ENCODE data around the gene RANGAP1. TPM values are rescaled to one million over a fixed set of nuclear protein-coding genes. Genes with fewer than 3 reads are reported as not detected.
A peak's percentile ranks its signal among the peaks of the same experiment; 100 is the strongest.
"Not testable (repeated sequence)": the region's sequence is repeated elsewhere in the genome, so short reads cannot be mapped to it uniquely, and the experiment has no call there.

The RANGAP1 gene
- total RNA-seq, 3 donors from 2014 or later = 26.9 to 48.9 (median 35.3) TPM

GRCh38 chr22:41300661-41301060 lies 14.7 kb upstream of the RANGAP1 start:
- no peaks in the 10 kb centered on the region for H3K36me3 ChIP-seq (ENCODE audit: low read depth)
- DNase-seq (no peak), ATAC-seq (peak; percentile 2)
- TF ChIP-seq CTCF (IDR thresholded peaks at IDR 0.05) = no peak
- intact Hi-C loops (cut with DNase I, micrococcal nuclease) = no loop called here
- no peaks in the 10 kb centered on the region for H3K9me3 ChIP-seq
- peaks cover 3% of the 10 kb centered on the region for H3K4me1 ChIP-seq (ENCODE audit: low read depth)
- no peak overlapping the region for H3K4me3 ChIP-seq

- Histone ChIP-seq H3K4me3 (no peak overlapping the region), H3K36me3 (ENCODE audit: low read depth) (no peaks in the 10 kb centered on the region), H3K9me3 (no peaks in the 10 kb centered on the region), H3K4me1 (ENCODE audit: low read depth) (no peaks in the 10 kb centered on the region)
- ATAC-seq = no peak
- intact Hi-C loops (cut with DNase I, micrococcal nuclease) = no loop called here
- no peak for TF ChIP-seq CTCF (IDR thresholded peaks at IDR 0.05)
- DNase-seq = no peak
These were observed 11.1 kb upstream of the RANGAP1 start for GRCh38 chr22:41296826-41297667.

GRCh38 chr22:41294816-41295215 lies 8.8 kb upstream of the RANGAP1 start:
- ATAC-seq; H3K4me3 ChIP-seq; H3K4me1 ChIP-seq (ENCODE audit: low read depth); H3K9me3 ChIP-seq; H3K36me3 ChIP-seq (ENCODE audit: low read depth); DNase-seq; intact Hi-C loops (cut with DNase I, micrococcal nuclease): not testable (repeated sequence)

GRCh38 chr22:41290262-41291221 lies 4.6 kb upstream of the RANGAP1 start:
- H3K9me3 ChIP-seq = no peaks in the 10 kb centered on the region
- no peak for TF ChIP-seq CTCF (IDR thresholded peaks at IDR 0.05)
- DNase-seq = no peak
- peaks cover 5% of the 10 kb centered on the region for H3K36me3 ChIP-seq (ENCODE audit: low read depth)
- no peak overlapping the region for H3K4me3 ChIP-seq
- H3K4me1 ChIP-seq (ENCODE audit: low read depth) = peaks cover 5% of the 10 kb centered on the region
- intact Hi-C loops (cut with DNase I, micrococcal nuclease) = no loop called here
- no peak for ATAC-seq

- DNase-seq (no peak), ATAC-seq (no peak)
- peaks cover 11% of the 10 kb centered on the region for H3K4me1 ChIP-seq (ENCODE audit: low read depth)
- no peak overlapping the region for H3K4me3 ChIP-seq
- no peak for TF ChIP-seq CTCF (IDR thresholded peaks at IDR 0.05)
- intact Hi-C loops (cut with DNase I, micrococcal nuclease) = no loop called here
- no peaks in the 10 kb centered on the region for H3K9me3 ChIP-seq
- peaks cover 5% of the 10 kb centered on the region for H3K36me3 ChIP-seq (ENCODE audit: low read depth)
These were observed 3.7 kb upstream of the RANGAP1 start for GRCh38 chr22:41289671-41290070.

Data from mucosa of descending colon (tissue), 3 donors.